GM19351 (cell line): ENCODE measurements around the gene CYRIA.

Experiments used
- ATAC-seq: cut with Tn5 transposase; IDR thresholded peaks from one replicate; pipeline ENCODE4 v1.9.1; 2021; ENCODE audit warnings: mild to moderate bottlenecking, moderate library complexity; ENCODE audit not compliant: unreplicated experiment

The CYRIA gene

DNA sequence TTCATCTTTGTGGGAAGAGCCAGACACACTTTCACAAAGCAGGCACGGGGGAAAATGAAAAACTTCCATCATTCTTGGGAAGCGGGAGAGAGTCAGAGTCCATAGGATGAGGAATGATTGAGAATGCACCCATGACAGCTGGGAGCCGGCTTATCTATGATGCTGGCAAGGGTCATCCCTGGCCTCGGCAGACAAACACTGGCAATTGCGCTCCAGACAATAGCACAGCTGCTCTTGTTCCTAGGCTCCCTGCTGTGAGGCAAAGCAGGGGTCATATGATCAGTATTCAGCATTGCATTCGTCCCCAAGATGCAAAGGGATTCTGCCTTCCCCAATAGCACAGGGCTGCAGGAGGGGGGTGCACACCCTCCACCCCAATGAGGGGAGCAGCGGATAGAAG lies 33.0 kb downstream of the CYRIA start:
- no peak for ATAC-seq

DNA sequence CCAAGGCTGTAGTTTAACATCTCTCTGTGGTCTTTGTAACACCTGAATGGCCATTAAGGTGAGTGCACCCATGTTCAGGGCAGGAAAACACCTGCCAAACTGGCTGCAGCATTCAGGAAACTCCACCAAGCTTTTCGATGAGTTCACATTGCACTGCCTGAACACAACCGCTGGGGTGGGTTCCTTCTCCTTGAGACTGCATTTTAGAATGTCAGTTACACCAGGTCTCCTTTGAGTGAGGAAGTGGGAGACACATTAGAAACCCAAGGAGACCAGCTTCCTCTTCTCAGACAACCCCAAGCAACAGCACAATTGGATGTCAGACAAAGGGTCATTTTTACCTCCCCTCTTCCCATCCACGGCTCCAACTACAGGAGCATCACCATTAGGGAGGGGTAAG lies 35.2 kb downstream of the CYRIA start:
- peak; percentile 57 for ATAC-seq

DNA sequence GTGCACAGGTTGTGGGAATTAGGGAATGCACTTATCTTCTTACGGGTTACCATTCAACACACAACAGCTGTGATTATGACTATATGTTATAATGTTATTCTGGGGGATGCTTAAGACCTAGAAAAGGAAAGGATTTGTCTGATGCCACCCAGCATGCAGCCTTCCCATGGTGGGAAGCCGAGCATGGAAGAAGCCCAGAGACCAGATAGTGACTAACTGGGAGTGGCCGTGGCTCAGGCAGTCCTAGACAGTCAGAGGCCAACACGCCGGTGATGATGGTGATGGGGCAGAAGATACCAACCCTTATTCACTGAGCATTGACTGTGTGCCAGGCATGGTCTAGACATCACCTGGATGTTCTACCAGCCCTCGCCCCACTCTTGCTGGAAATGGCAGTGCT lies 35.9 kb downstream of the CYRIA start:
- no peak for ATAC-seq

DNA sequence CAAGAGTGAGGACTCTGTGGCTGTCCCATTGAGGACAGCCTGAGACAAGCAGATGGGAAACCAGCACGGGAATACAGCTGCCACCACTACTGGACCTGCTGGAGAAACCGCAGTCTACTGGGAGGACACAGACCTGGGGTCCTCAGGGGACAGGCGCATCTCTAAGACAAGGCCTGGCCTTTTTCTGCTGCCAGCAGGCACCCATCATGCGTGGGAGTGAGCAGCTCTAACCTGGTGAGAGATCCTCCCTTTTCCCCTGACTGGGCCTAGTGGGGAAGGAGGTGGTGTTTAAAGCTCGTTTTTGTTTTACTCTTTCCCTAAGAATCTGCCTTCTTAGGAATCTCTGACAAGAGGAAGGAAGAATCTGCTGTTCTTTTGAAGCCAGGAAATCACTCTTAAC lies 36.6 kb downstream of the CYRIA start:
- ATAC-seq = no peak

DNA sequence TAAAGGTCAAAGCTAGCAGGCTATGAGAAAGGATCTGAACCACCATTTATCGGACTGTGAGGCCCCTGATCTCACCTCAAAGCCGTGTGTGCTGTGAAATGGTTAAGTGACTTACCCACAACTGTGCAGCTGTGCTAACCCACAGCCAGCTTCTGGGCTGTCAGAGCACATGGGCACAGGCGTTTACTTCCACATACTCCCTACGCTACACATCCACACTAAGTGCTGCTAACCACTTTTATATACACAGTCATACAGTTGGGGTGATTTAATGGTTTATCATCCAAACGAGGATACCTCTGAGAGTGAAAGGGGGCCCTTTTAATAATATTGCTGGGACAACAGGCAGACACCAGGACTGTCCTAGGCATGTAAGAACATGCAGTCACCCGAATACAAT lies 37.3 kb downstream of the CYRIA start:
- peak; percentile 33 for ATAC-seq

DNA sequence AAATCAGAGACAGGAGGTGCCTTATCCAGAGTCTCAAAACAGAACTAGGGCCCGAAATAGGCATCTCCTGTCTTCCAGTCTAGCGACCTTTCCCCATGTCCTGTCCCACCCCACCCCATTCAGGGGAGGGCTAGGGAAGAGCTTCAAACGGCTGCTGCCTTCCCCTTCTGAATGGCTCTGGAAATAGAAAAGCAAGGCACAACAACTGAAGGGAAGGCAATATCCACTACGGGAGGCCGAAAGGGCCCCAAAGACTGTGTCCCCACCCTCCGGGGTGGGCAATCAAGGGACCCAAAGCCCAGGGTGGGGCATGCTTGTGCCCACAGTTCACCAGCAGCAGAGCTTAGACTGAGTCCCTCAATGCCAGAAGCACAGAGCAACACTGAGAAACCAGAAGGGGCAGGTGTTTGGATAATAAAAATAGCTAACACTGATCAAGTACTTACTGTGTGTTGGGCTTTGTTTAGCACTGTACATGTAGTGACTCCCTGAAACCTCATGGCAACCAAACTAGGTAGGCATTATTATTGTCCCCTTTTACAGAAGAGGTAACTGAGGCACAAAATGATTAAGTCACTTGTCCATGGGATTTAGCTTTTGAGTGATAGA lies 38.5 kb downstream of the CYRIA start:
- no peak for ATAC-seq

DNA sequence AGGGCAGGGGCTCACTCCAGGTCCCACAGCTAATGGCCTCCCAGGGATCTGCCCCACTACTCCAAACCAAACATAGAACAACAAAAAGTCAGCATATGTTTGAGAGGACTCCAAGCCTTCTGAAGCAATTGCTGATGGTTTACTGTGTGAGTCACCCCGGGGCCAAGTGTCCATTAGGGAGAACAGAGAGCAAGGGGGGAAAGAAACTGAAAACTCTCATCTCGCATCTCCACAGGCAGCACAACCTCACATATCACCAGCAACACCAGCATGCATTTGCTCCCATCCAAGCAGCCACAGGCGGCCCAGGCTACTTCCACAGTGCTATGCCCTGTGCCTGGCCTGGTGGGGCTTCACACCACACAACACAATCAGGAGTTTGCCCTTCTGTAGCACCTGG lies 39.1 kb downstream of the CYRIA start:
- no peak for ATAC-seq

DNA sequence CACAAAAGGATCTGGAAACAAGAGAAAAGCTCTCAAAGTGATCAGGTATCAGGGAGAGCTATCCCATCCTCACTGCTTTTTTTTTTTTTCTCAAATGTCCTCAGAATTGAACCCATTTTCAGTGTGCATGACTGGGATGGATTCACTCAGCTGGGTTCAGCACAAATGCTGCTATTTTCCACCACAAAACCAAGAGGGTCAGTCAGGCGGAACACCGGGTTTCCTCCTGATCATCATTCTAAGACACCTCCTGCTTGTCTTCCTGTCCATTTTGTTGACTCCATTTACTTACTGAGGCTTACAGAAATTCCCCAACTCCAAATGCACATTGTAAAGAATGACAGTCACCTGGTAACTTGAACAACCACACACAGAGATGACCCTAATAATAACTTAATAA lies 39.9 kb downstream of the CYRIA start:
- peak; percentile 60 for ATAC-seq

DNA sequence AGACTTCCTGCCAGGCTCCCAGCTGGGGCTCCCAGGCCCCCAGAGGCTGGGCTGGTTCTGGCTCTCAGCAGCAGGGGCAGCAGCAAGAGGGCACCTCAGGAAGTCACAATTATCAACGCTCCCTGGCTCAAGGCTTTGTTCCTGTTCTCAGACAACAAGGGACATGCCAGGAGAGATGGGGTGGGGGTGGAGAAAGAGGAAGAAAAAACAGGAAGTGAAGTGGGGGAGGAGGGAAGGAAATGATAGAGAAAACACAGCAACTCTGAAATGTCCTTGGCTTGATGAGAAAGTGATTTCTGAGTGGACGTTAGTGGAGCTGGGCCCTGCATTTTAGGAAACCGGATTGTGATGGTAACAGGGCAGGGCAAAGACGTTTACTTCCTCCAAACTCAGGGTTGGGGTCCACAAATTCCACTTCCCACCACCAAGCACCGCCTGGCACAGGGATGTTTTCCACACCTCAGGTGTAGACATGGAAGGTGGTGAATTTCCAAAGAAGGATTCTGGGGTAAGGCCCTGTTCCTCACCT lies 40.4 kb downstream of the CYRIA start:
- no peak for ATAC-seq

DNA sequence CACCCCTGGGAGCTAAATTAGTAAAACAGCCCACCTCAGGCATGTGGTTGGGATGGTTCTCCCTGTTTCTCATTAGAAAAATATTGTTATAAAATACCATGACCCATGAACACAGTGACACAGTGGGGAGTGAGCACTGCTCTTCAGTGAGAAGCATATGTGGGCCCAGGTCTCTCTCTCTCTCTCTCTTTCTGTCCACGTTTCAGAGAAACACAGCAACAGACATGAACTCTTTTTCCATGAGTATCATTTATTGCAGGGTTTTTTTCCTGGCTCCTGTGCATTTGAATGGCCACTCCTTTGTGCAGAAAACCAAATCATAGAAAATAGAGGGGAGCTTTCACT lies 41.2 kb downstream of the CYRIA start:
- no peak for ATAC-seq

DNA sequence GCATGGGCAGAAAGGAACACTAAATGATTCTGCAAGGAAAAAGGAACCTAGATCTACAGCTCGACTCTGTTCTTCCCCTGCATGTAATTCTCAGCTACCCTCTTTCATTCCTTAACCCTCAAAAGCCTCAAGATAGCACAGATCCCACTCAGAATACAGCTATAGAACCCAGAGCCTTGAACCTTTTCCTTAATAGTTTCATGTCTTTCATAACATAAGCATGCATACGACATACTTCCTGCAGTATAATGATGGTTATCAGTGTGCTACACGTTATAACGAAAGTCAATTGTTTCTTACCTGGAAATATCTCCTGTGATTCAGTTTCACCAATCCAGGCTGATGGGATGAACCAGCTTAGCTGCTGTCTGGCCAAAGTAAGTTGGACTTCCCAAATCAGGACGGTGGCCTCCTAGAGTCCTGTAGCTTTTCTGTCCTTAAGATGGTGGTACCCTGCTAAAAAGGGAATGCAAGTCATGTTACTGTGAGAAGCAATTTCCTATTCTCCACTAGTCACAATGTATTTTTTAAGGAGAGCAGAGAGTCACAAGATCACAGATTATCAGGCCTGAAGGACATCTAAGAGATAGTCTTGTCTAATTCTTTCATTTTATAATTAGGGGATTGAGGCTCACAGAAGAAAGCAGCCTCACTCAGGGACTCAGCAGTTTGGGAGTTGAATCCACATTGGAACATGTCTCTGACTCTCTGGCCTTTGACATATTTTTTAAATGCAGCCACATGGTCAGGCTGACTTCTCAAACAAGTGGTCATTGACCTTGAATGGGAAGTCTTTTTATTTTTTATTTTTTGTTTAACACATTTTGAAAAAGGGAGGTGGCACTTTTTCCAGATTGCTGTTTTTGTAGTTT lies 41.8 kb downstream of the CYRIA start:
- no peak for ATAC-seq

DNA sequence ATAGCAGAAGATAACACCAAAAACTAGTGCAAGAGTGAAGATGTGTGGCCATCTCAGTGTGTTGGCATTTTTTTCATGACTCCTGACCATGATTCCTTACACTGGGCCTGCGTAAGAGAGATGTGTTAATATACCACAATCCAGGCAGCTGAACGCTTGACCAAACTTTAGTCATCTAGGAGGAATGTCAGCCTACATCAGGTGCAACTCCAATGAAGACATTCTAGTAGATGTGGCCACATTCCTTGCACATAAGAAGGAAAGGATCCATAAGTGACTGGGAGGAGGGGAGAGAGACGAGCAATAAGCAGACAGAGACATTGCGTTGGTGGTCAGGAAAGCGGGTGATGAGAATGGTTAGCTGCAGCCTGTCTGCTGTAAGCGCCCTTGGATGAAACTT lies 42.6 kb downstream of the CYRIA start:
- no peak for ATAC-seq

DNA sequence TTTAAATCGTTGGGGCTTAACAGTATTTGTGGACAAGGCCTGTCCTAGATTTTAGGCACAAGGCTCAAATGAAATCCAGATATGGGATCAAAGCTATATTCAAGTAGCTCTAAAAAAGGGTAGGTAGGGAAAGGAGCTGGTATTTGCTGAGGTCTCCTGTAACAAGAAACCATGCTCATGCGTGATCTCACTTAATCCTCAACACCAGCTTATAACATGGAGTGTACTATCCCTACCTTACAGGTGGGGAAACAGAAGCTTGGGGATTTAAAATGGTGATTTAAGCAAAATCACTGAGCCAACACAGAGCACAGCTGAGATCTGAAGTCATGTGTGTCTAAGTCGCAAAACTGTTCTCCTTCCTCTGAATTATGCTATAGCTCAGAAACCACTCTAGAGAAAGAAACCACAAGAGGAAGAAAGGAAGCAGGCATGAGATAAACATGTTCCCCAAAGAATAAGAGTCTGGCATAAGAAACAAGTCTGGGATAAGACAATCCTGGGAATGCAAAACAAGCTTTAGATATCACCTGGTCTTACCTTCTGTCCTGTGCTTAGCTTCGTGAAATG lies 43.1 kb downstream of the CYRIA start:
- ATAC-seq = no peak

DNA sequence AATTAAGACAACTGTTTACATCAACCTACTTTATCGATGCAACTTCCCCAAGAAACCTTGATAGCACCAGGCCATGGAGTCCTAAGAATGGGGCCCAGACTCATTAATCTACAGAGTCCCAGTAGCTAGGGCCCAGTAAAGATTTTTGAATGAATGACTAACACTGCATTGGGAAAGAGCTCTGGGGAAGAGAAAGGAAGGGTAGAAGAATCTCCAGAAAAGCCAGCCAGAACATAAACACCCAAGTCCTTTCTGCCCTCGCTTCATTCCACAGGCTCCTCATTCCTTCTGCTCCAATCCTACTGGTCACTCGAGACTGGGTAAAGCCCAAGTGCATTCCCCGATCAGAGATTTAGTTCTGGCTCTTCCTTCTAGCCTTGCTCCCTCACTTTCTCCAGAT lies 44.3 kb downstream of the CYRIA start:
- ATAC-seq = no peak

DNA sequence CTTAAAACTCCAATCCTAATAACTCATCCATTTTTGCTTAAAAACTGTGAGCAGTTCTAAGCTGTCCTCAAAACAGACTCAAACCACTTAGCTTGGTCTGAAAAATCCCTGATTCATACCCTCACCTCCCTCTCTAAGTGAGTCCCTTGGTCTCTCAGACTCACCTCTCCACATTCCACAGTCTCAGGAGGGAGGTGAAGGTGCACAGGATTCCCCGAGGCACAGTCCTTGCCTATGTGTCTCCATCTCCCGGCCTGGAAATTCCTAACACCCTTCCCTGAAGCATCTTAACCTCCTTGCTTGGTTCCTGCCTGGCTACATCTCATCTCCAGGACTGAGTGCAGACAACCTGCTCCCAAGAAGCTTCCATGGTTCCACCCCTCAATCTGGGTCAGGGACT lies 45.0 kb downstream of the CYRIA start:
- no peak for ATAC-seq

DNA sequence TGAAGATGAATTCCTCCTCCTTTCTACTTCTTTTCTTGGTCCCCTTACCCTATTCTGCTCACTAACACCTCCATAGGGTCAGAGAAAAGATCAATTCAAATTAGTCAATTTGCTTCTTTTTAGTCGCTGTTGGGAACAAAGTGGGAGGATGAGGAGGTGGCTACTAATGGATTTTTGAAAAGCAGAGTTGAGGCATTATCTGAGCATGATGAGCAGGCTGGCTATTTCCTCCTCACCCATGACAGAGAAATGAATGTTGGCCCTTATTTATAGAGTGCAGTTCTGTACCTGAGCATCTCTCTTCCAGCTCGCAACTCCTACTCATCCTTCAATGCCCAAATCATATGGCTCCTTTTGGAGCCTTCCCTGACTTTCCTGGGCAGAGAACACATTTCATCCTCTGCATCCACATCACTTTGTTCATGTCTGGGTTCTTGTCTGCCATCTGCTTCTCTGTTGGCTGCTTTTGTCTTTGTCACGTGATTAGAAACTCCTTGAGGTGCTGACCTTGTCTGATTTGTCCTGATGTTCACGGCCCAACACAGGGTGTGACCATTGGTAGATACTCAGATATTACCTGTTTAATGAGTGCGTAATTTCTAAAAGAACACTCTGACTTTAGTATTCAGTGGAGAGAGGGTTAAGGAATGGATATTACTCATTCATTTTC lies 45.9 kb downstream of the CYRIA start:
- ATAC-seq = no peak

DNA sequence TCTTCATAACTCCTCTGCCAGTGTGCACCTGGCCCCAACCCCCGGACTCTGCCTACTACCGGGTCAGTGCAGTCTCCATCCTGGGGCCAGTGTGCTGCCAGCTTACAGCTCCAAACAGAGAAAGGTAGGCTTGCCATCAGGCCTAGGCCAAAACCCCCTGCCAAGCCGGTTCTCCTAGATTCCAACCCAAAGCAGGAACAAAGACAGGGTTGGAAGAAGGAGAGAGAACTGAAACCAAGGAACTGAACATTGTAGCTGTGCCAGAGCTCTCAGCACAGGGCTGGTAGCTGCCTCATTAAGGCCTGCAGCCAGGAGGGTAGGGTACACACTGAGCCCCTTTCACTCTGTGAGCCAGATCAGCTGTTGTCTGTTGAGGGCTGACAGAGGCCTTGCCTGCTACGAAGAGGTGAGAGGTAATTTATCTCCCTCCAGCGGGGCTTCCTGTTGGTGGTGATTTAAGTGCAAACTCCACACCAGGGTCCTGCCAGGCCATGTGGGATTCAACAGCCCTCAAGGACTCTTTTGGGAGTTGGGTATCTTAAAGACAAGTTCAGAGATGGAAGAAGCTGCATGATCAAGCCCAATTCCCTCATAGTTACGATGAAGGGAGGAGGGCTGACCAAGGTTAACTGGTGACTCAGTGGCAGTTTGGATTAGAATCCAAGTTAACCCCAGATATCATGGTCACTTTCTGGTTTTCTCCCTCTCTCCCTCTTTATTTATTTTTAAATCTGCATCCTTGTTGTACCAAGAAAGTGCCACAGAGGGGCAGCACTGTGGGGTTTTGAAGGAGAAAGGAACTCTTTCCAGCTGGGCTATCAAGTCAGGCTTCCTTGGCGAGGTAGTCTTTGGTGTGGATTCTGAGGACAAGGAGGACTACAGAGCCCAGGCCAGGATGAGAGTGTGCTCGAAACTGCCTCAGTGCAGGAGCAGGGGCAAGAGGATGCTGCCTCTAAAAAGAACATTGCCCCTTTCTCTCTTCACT lies 48.1 kb downstream of the CYRIA start:
- ATAC-seq = no peak
